Body of pancreas (tissue), 4 donors: ENCODE data around the gene DAB2IP.

Experiments used
- POLR2A ChIP-seq, 3 donors: fragments of 450-650 bp; IDR thresholded peaks; one replicate each; pipeline ENCODE4 v1.6.1; 2016; ENCODE audit warnings: antibody characterized with exemption in 3 of 3, mild to moderate bottlenecking in 2 of 3
- TF ChIP-seq, protein P1 (sequence below), 7 experiments: fragments of 450-650 bp in 4 of 7; fragments of 200-600 bp in 3 of 7; sonication (generic) in 3 of 7; IDR thresholded peaks; one replicate each; pipeline ENCODE4 v1.5.1; 2016 to 2019; ENCODE audit warnings: antibody characterized with exemption in 7 of 7

- TF ChIP-seq, protein P1, sequence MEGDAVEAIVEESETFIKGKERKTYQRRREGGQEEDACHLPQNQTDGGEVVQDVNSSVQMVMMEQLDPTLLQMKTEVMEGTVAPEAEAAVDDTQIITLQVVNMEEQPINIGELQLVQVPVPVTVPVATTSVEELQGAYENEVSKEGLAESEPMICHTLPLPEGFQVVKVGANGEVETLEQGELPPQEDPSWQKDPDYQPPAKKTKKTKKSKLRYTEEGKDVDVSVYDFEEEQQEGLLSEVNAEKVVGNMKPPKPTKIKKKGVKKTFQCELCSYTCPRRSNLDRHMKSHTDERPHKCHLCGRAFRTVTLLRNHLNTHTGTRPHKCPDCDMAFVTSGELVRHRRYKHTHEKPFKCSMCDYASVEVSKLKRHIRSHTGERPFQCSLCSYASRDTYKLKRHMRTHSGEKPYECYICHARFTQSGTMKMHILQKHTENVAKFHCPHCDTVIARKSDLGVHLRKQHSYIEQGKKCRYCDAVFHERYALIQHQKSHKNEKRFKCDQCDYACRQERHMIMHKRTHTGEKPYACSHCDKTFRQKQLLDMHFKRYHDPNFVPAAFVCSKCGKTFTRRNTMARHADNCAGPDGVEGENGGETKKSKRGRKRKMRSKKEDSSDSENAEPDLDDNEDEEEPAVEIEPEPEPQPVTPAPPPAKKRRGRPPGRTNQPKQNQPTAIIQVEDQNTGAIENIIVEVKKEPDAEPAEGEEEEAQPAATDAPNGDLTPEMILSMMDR (IDR thresholded peaks at IDR 0.05): no peak
- no peak for TF ChIP-seq POLR2A (IDR thresholded peaks at IDR 0.05)
These were observed 483 bp upstream of the DAB2IP start for GRCh38 chr9:121651008-121651294.
